Thoracic aorta (tissue), 2 donors: ENCODE data around the gene BANF2. TPM values are rescaled to one million over a fixed set of nuclear protein-coding genes. Genes with fewer than 3 reads are reported as not detected.

Experiments
- ATAC-seq: fragments of 150-250 bp; one replicate; pipeline ENCODE4 v1.8.0; 2017; ENCODE audit warnings: low read depth; ENCODE audit not compliant: insufficient number of reproducible peaks, low FRiP score
- DNase-seq: peaks from one replicate; pipeline ENCODE4 v3.0.0-alpha.2; 2020; ENCODE audit warnings: low spot score
- H3K27ac ChIP-seq, 2 donors: fragments of 200-600 bp; sonication (generic); 1 replicate in 1 of 2; 2 replicates in 1 of 2; pipeline ENCODE4 v1.5.1; 2016; ENCODE audit warnings: mild to moderate bottlenecking in 2 of 2, moderate library complexity in 2 of 2
- H3K27me3 ChIP-seq: fragments of 200-600 bp; sonication (generic); replicated peaks from 2 replicates; pipeline ENCODE4 v1.6.0; 2016; ENCODE audit warnings: mild to moderate bottlenecking; ENCODE audit not compliant: insufficient read depth
- H3K36me3 ChIP-seq: fragments of 200-600 bp; sonication (generic); one replicate; pipeline ENCODE4 v1.5.1; 2016
- H3K4me1 ChIP-seq, 2 donors: fragments of 200-600 bp; sonication (generic); 1 replicate in 1 of 2; 2 replicates in 1 of 2; pipeline versions ENCODE4 v1.5.1 to v1.6.0; 2016; ENCODE audit warnings: low read depth in 2 of 2, mild to moderate bottlenecking in 1 of 2; ENCODE audit not compliant: control insufficient read depth in 1 of 2
- H3K4me3 ChIP-seq: fragments of 200-600 bp; sonication (generic); 2 replicates; pipeline ENCODE4 v1.5.1; 2016; ENCODE audit warnings: mild to moderate bottlenecking
- H3K9me3 ChIP-seq: fragments of 200-600 bp; sonication (generic); 2 replicates; pipeline ENCODE4 v1.5.1; 2016
- CTCF ChIP-seq: fragments of 200-600 bp; sonication (generic); IDR thresholded peaks from one replicate; pipeline ENCODE4 v1.5.1; 2019; ENCODE audit warnings: antibody characterized with exemption
- total RNA-seq, 2 donors: library from RNA; depleted of rRNA; stranded (reverse); fragments of >200 nt; gene quantifications; one replicate each; pipeline versions ENCODE4 v1.1.0 to v1.2.3, GENCODE V29; 2016

Gene BANF2
- total RNA-seq, 2 donors from 2014 or later = not detected

DNA sequence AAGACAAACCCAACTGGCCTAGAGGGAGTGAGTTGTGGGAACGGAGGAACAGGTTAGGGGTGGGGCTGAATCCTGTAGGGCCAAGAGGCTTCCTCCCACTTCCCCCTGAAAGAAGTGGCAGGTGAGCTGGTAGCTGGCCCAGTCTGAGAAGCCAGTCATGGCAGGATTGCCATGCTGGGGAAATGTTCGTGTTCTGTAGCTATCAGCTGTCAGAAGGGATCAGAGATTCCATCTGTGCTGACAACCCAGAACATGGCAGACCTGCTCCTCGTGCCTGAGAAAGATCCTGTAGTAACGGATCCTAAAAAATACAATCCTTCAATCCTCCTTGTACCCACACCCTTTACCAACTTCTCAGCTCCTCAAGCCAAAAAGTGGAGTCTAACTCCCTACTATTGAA is 43.0 kb downstream of the BANF2 start:
- Histone ChIP-seq H3K9me3 (no peaks in the 10 kb centered on the region), H3K27me3 (no peaks in the 10 kb centered on the region), H3K27ac (no peak overlapping the region), H3K4me3 (no peak overlapping the region), H3K36me3 (no peaks in the 10 kb centered on the region), H3K4me1 (no peaks in the 10 kb centered on the region)
- ATAC-seq (no peak), DNase-seq (no peak)
- TF ChIP-seq CTCF = no peak

DNA sequence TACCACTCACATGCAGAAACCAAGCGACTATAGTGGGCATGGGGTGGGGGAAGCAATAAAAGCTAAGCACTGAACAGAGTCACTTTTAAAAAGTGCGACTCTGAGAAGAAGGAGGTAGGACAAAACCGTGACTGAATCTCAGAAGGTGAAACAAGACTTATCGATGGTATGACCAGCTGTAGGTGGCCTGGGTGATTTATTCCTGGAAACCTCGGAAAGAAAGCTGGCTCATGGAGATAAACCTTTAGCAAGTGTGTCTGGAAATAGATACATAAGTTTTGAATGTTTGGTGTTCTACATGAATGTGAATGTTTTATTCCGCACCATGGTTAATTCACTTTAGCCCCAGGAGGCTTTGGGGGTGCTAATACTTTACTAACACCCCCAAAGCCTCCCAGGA is 43.9 kb downstream of the BANF2 start:
- no peak for DNase-seq

GRCh38 chr20:17747431-17747846 is 47.7 kb downstream of the BANF2 start:
- ATAC-seq (no peak), DNase-seq (no peak)
- H3K27ac ChIP-seq = no peak overlapping the region
- TF ChIP-seq CTCF = no peak
- no peaks in the 10 kb centered on the region for H3K36me3 ChIP-seq
- no peaks in the 10 kb centered on the region for H3K27me3 ChIP-seq
- no peaks in the 10 kb centered on the region for H3K4me1 ChIP-seq
- H3K9me3 ChIP-seq = no peaks in the 10 kb centered on the region
- H3K4me3 ChIP-seq = no peak overlapping the region

More for the DNA sequence above, 43.9 kb downstream of the BANF2 start:
- no peaks in the 10 kb centered on the region for H3K4me1 ChIP-seq
- H3K36me3 ChIP-seq = no peaks in the 10 kb centered on the region
- TF ChIP-seq CTCF = no peak
- no peak for ATAC-seq
- H3K4me3 ChIP-seq = no peak overlapping the region
- no peaks in the 10 kb centered on the region for H3K9me3 ChIP-seq
- no peak overlapping the region for H3K27ac ChIP-seq
- H3K27me3 ChIP-seq = no peaks in the 10 kb centered on the region

DNA sequence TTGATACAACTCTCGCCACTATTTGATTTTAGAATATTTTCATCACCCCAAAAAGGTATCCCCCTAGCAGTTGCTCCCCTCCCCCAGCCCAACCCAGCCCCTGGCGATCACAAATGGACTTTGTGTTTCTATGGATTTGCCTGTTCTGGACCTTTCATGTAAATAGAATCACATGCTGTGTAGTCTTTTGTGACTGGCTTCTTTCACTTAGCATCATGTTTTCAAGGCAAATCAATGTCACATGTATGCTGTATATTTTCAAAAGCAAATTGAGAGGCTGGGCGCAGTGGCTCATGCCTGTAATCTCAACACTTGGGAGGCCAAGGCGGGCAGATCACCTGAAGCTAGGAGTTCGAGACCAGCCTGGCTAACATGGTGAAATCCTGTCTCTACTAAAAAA is 48.5 kb downstream of the BANF2 start:
- no peak overlapping the region for H3K4me3 ChIP-seq
- DNase-seq (no peak), ATAC-seq (no peak)
- H3K36me3 ChIP-seq = no peaks in the 10 kb centered on the region
- no peak overlapping the region for H3K27ac ChIP-seq
- H3K27me3 ChIP-seq = no peaks in the 10 kb centered on the region
- no peaks in the 10 kb centered on the region for H3K9me3 ChIP-seq
- H3K4me1 ChIP-seq = no peaks in the 10 kb centered on the region
- no peak for TF ChIP-seq CTCF

DNA sequence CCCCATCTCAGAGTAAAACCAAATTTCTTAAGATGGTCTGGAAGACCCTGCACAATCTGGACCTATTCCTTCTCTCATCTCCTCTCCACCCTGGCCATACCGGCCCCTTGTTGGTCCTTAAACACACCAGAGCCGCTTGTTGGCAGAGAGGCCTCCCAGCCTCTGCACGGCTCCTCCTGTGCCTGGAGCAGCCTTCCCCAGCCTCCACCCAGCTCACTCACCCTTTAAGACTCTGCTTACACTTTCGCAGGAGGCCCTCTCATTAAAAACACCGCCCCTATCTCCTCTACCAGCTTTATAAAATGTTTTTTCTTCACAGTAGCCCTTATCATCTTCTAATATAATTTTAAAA is 49.8 kb downstream of the BANF2 start:
- Histone ChIP-seq H3K27ac (no peak overlapping the region), H3K4me3 (no peak overlapping the region), H3K4me1 (no peaks in the 10 kb centered on the region), H3K36me3 (no peaks in the 10 kb centered on the region), H3K27me3 (no peaks in the 10 kb centered on the region), H3K9me3 (no peaks in the 10 kb centered on the region)
- ATAC-seq = no peak
- DNase-seq = no peak
- TF ChIP-seq CTCF = no peak
